Parathyroid adenoma (tissue), 2 donors: ENCODE data around the gene DPH3.

Source experiments
- H2AFZ ChIP-seq: fragments of 300-600 bp; sonication (generic); one replicate; pipeline ENCODE4 v1.7.0; 2017; ENCODE audit warnings: antibody characterized with exemption, mild to moderate bottlenecking
- H3K27ac ChIP-seq: fragments of 300-600 bp; sonication (generic); one replicate; pipeline ENCODE4 v1.7.0; 2017
- H3K27me3 ChIP-seq: fragments of 300-600 bp; sonication (generic); one replicate; pipeline ENCODE4 v1.7.0; 2017; ENCODE audit warnings: low read length; ENCODE audit not compliant: control insufficient read depth, insufficient read depth
- H3K36me3 ChIP-seq: fragments of 300-600 bp; sonication (generic); one replicate; pipeline ENCODE4 v1.7.0; 2017; ENCODE audit warnings: low read length; ENCODE audit not compliant: control insufficient read depth, insufficient read depth
- H3K4me1 ChIP-seq: fragments of 300-600 bp; sonication (generic); one replicate; pipeline ENCODE4 v1.7.0; 2017; ENCODE audit warnings: control low read depth
- H3K4me2 ChIP-seq: fragments of 300-600 bp; sonication (generic); one replicate; pipeline ENCODE4 v1.7.0; 2017; ENCODE audit warnings: low read length
- H3K4me3 ChIP-seq: fragments of 300-600 bp; sonication (generic); one replicate; pipeline ENCODE4 v1.7.0; 2017; ENCODE audit warnings: low read depth, low read length
- H3K79me2 ChIP-seq: fragments of 300-600 bp; sonication (generic); one replicate; pipeline ENCODE4 v1.7.0; 2017; ENCODE audit warnings: control low read depth
- H3K9ac ChIP-seq: fragments of 300-600 bp; sonication (generic); one replicate; pipeline ENCODE4 v1.7.0; 2017; ENCODE audit warnings: mild to moderate bottlenecking
- H3K9me3 ChIP-seq: fragments of 300-600 bp; sonication (generic); one replicate; pipeline ENCODE4 v1.7.0; 2017; ENCODE audit warnings: low read length; ENCODE audit not compliant: control insufficient read depth
- CTCF ChIP-seq: fragments of 300-600 bp; sonication (generic); IDR thresholded peaks from one replicate; pipeline ENCODE4 v1.7.0; 2017; ENCODE audit warnings: antibody characterized with exemption, mild to moderate bottlenecking
- donor health status: primary hyperparathyroidism.

DPH3 gene

DNA sequence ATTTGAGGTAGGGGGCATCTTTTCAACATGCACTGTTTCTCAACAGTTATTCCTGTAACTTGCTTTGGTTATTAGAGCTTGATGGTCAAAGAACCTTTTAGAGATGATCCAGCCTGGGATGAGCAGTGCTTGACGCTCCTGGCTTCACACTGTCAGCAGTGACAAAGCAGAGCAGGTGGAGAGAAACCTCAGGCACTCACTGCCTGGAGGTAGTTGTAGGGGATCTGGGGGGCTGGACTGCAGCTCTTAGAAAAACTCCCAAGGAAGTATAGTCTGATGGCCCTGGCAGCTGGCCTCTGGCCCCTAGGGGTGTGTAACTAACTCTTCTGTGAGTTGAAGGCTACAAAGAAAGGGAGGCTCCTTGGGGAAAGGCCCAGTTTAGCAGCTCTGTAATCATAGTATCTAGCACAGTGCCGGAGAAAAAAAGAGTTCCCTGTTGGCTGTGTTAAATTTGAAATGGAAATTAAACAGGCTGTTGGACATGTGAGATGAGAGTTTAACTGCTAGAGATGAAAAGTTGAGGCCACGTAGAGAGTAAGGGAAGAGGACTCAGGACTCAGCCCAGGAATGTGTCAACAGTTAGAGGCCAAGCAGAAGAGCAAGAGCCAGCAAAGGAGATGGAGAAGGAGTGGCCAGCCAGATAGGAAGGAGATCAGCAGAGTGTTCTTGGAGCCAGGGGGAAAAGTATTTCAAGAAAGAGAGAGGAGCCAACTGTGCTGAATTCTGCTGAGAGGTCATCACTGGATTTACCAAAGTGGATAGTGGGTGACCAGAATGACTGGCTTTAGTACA lies 14.5 kb upstream of the DPH3 start:
- H3K36me3 ChIP-seq: no peaks in the 10 kb centered on the region
- no peak overlapping the region for H2AFZ ChIP-seq
- H3K4me2 ChIP-seq: no peak overlapping the region
- no peak overlapping the region for H3K27ac ChIP-seq
- no peak overlapping the region for H3K9ac ChIP-seq
- no peaks in the 10 kb centered on the region for H3K79me2 ChIP-seq
- H3K4me1 ChIP-seq: no peaks in the 10 kb centered on the region
- no peak for TF ChIP-seq CTCF
- H3K4me3 ChIP-seq: no peak overlapping the region
- H3K27me3 ChIP-seq: no peaks in the 10 kb centered on the region
- H3K9me3 ChIP-seq: no peaks in the 10 kb centered on the region

DNA sequence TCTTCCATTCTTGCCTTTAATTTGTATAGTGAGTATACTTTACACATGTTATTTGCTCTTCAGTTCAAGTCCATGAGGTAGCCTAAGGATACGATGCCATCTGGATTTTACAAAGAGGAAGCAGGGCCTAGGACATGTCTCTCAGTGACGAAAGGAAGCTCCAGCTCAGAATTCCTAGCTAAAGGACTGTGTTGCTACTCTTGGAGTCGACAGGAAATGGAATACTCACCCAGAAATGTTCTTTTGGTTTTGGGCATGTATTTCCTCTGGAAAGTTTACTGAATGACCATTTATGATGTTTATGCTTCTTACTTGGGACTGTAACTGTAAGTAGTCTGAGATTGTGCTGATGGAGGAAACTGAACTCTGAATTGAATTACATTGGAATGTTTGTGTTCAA lies 12.7 kb upstream of the DPH3 start:
- Histone ChIP-seq H3K36me3 (no peaks in the 10 kb centered on the region), H3K27ac (no peak overlapping the region)
- no peak for TF ChIP-seq CTCF

GRCh38 chr3:16273867-16274266 lies 9.1 kb upstream of the DPH3 start:
- Histone ChIP-seq H3K79me2 (no peaks in the 10 kb centered on the region), H3K27ac (no peak overlapping the region), H2AFZ (no peak overlapping the region), H3K27me3 (no peaks in the 10 kb centered on the region), H3K4me1 (no peaks in the 10 kb centered on the region), H3K9me3 (no peaks in the 10 kb centered on the region), H3K4me3 (no peak overlapping the region), H3K36me3 (no peaks in the 10 kb centered on the region), H3K4me2 (no peak overlapping the region), H3K9ac (no peak overlapping the region)
- TF ChIP-seq CTCF: no peak

More for the DNA sequence above, 12.7 kb upstream of the DPH3 start:
- H3K79me2 ChIP-seq: no peaks in the 10 kb centered on the region
- H3K27me3 ChIP-seq: no peaks in the 10 kb centered on the region
- H3K4me3 ChIP-seq: no peak overlapping the region
- H2AFZ ChIP-seq: no peak overlapping the region
- no peak overlapping the region for H3K9ac ChIP-seq
- no peaks in the 10 kb centered on the region for H3K9me3 ChIP-seq
- H3K4me1 ChIP-seq: no peaks in the 10 kb centered on the region
- no peak overlapping the region for H3K4me2 ChIP-seq

- H3K27ac ChIP-seq: no peak overlapping the region
- no peak overlapping the region for H3K4me3 ChIP-seq
- H3K9ac ChIP-seq: no peak overlapping the region
- H2AFZ ChIP-seq: no peak overlapping the region
- no peak for TF ChIP-seq CTCF
- no peaks in the 10 kb centered on the region for H3K27me3 ChIP-seq
- H3K9me3 ChIP-seq: no peaks in the 10 kb centered on the region
- no peak overlapping the region for H3K4me2 ChIP-seq
- no peaks in the 10 kb centered on the region for H3K36me3 ChIP-seq
- H3K79me2 ChIP-seq: no peaks in the 10 kb centered on the region
- no peaks in the 10 kb centered on the region for H3K4me1 ChIP-seq
These were observed 7.8 kb upstream of the DPH3 start for GRCh38 chr3:16272588-16272987.

- Histone ChIP-seq H3K36me3 (no peaks in the 10 kb centered on the region), H3K4me3 (no peak overlapping the region), H3K9me3 (no peaks in the 10 kb centered on the region), H3K4me2 (no peak overlapping the region), H3K27me3 (no peaks in the 10 kb centered on the region), H3K27ac (no peak overlapping the region), H3K4me1 (peaks cover 2% of the 10 kb centered on the region), H3K79me2 (no peaks in the 10 kb centered on the region), H2AFZ (no peak overlapping the region), H3K9ac (no peak overlapping the region)
- no peak for TF ChIP-seq CTCF
These were observed 6.1 kb upstream of the DPH3 start for GRCh38 chr3:16270855-16271254.
